GM21526 (cell line): Measurements from ENCODE around the gene SPOP.

ENCODE experiments used
- ATAC-seq: cut with Tn5 transposase; IDR thresholded peaks from one replicate; pipeline ENCODE4 v1.9.1; 2021; ENCODE audit warnings: moderate library complexity; ENCODE audit not compliant: unreplicated experiment, low FRiP score

The SPOP gene

DNA sequence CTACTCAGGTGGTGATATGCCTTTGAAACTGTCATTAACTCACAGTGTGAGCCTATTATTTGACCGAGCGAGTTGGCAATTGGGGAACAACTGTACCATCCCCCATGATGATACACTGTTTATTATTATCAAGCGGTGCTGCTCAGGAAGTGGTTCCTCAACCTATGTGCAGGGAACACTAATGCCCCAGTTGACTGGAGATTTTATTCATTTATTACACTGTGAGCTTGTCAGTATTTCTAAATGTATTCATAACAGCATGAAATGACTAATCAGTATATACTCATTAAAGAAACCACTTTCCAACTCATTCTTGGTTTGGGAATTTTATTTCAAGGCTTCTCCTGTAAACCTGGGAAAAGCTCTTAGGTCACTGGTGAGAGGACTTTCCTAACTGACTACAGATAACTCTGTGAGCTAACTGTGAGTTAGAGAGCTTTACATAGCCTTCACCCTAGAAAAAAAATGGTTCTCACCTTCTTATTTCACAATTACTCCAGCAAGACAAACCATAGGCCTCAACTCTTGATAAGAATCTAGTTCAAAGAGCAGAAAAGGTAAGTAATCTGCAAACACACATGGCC is 59.8 kb downstream of the SPOP start:
- no peak for ATAC-seq

- ATAC-seq: no peak
Observed at GRCh38 chr17:49616601-49617131, 61.2 kb downstream of the SPOP start.

DNA sequence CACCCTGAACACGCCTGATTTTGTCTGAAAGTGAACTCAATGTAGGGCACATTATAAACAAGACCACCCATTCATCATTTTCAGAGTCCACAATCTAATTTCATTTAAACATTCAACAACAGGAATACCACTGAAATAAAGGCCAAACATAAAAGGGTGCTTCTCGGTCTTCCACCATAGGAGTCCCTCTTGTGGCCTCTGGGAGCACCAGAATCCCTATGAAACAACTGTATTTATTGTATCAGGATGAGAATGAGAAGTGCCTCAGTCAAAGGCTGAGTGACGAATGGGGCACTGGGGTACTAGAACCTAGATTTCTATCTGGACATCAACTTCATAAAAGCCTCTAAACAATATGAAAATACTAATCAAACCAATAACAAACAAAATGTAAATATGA is 61.8 kb downstream of the SPOP start:
- ATAC-seq: no peak

GRCh38 chr17:49613182-49613800 is 64.6 kb downstream of the SPOP start:
- no peak for ATAC-seq

DNA sequence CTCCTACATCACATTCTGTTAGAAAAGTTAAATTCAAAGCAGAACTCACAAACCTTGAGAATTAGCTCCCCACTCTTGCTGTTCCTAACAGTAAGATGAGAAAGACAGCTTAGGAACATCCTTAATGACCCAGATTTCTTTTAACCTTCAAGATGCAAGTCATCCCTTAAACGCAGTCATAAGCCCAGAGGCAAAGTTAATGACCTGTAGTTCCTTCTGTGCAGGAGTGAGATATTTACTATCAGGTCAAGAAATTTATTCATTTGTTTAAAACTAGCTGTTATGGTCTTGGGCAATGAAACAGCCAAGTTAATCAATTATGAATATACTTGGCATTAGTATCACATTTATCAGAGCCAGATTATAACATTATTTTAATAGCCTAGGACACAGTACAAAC is 65.2 kb downstream of the SPOP start:
- ATAC-seq: no peak

GRCh38 chr17:49610883-49611584 is 66.9 kb downstream of the SPOP start:
- no peak for ATAC-seq

GRCh38 chr17:49604314-49604869 is 73.5 kb downstream of the SPOP start:
- ATAC-seq: no peak

DNA sequence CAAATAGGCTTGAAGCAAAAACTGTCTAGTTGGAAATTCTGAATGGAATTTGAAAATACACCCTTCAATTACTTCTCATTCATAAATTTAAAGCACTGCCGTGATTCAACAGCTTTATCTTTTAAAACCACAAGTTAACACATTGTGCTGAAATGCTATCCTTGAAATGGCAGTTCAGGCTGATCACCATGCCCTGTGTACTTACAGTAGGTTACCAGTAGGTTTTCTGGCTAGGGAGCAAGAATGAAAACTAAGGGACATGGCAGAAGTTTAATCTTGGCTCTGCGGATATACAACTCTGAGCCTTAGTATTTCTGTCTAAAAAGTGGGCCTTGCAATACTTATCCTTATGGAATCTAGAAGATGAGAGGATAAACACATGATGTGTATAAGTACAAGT is 74.2 kb downstream of the SPOP start:
- no peak for ATAC-seq

DNA sequence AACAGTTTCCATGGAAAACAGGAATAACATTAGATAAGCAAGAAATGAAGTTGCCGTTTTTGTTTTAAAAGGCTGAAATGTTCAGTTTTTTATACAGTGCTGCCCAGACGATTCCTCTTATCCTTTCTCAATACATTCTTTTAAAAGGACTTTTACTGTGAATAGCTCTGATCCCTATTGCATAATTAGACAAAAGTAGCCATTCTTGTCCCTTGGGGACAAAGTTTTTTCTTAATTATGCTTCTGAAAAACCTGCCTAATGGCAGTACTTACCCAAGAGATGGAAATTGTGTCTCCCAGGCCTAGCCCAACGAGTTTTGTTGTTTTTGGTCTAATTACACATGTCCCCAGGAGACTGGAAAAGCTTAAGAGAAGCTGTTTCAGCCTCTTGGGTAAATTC is 74.7 kb downstream of the SPOP start:
- no peak for ATAC-seq

- ATAC-seq: no peak
Observed at GRCh38 chr17:49602783-49603182, 75.1 kb downstream of the SPOP start.

DNA sequence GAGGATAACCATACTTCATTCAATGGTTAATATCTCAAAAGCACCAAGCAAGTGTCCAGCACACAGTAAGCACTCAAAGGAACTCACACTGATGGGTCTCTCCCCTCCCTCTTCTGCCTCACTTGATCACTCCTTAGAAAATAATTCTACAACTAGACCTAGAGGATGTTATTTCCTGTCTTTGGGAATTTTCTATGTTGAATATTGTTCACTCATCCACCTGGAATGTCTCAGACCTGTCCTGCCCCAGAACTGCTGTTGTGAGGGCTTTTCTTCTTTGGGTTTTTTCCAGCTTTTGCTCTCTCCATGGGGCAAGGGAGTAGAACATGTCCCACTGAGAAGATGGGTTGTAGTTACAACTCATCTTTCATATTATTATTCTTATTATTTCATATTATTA is 76.9 kb downstream of the SPOP start:
- ATAC-seq: no peak

GRCh38 chr17:49598918-49599317 is 79.0 kb downstream of the SPOP start:
- ATAC-seq: no peak

DNA sequence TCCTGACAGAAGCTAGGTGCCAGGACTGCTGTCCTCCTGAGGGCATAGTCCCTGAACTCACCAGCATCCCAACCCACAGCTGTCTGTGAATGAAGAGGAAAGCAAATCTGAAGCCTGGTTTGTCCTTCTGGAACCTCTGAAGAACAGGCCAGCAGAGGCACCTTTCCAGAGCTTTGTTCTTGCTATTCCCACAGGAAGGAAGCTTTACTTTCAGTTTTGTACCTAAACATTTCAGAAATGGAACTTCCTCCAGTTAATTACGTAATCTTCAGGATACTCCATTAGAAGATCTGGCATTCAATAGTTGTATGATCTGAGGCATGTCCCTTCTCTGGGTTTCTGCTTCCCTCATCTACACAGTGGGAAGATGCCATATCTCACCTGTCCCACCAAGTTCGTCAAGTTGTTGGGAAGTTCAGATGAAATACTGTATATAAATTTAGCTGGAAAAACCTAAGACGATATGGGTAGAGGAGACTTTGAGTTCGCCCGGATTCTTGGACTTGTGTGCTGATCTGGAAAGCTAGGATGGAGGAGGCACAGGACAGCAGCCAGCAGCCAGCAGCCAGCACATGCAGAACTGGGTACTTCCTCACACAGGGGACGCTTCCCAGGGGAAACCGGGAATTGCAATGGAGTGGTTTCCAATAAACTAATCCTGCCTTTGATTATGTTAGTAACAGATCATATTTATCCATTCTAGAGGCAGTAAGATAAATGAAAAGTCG is 79.8 kb downstream of the SPOP start:
- ATAC-seq: no peak

DNA sequence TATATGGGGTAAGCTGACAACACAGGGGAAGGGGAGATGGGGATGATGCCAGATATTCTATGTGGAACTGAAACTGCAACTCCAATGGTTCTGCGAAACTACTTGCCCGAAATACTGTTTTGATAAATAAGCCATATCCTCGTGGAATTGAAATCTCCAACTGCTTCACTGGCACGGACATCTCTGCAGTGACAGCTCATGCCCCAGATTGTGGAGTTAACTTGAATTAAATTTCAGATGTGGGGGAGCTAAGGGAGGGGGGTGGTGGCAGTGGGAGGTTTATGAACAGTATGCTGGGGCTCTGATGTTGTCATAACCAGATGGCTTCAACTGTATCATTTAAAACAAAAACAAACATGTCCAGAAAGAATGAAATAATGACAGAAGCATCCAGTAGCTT is 80.5 kb downstream of the SPOP start:
- no peak for ATAC-seq

DNA sequence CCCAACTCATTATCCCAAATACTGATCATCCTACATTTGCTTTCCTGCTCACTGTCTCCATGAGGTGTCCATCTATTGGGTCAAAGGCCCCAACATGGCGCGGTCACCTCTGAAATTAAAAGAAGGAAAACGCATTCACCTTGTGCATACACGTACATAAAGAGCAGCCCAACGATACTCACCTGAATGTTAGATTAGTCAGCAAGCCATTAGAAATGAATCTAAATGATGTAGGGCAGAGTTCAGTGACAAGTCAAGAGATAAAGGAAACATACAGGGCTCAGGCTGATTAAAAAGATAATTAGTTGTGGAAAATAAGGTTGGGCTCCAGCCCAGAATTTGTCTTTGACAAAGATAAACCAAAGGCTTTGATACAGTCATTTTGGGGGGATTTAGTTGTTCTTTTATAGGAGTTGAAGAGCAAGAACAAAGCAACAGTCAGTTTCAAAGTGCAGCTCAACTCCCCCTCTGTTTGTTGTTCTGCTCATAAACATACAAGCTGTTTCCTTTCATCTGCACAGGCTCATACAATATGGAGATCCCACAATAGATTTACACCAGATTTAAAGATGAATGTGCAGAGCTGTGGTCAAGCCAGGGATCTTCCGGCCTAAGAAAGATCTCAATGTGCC is 81.2 kb downstream of the SPOP start:
- no peak for ATAC-seq

DNA sequence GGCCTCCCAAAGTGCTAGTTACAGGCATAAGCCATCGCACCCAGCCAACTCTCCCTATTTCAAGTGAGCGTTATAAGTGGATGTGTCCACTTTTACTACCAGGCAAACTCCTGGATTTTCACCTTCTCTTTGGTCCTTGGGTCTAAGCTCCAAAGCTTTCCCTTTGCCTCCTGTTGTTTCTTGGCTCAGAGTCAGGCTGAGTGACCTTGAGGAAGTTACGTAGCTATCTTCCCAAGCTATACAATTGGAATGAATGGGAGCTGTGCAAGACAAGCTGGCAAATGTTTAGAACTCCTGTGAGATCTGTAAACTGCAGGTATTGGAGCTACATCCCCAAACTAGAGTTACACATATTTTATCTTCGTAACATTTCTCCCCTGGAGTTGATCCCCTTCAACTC is 81.9 kb downstream of the SPOP start:
- no peak for ATAC-seq

GRCh38 chr17:49595328-49595727 is 82.6 kb downstream of the SPOP start:
- ATAC-seq: no peak

- no peak for ATAC-seq
Observed at GRCh38 chr17:49592263-49592662, 85.6 kb downstream of the SPOP start.

GRCh38 chr17:49590874-49591273 is 87.0 kb downstream of the SPOP start:
- ATAC-seq: no peak

- ATAC-seq: no peak
Observed at GRCh38 chr17:49589577-49589927, 88.3 kb downstream of the SPOP start.
